Measurements from ENCODE around the gene PGA3.
"Not testable (repeated sequence)": the region's sequence is repeated elsewhere in the genome, so short reads cannot be mapped to it uniquely, and the experiment has no call there.

PGA3 gene

DNA sequence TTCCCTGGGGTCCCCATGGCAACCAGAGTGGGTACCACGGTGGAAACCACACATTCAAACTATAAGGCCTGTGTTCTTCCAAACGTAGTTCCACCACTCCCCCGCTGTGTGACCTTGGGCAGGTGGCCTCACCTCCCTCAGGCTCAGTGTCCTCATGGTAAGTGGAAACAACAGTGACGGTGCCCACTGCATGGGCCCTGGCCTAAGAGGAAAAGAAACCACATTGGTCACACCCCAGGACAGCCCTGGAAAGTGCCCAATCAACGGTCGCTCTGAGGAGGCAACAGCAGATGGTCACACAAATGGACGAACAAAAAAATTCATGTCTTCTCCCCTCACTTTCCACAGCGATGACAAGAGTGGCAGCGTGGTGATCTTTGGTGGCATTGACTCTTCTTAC is 44.8 kb downstream of the PGA3 start:
- in situ Hi-C loops (cut with MboI; ENCODE audit: low sequenced_read_pairs), result not testable (repeated sequence)

- in situ Hi-C loops (cut with MboI; ENCODE audit: low sequenced_read_pairs), result not testable (repeated sequence)
Observed at GRCh38 chr11:61249201-61249600, 45.9 kb downstream of the PGA3 start.

DNA sequence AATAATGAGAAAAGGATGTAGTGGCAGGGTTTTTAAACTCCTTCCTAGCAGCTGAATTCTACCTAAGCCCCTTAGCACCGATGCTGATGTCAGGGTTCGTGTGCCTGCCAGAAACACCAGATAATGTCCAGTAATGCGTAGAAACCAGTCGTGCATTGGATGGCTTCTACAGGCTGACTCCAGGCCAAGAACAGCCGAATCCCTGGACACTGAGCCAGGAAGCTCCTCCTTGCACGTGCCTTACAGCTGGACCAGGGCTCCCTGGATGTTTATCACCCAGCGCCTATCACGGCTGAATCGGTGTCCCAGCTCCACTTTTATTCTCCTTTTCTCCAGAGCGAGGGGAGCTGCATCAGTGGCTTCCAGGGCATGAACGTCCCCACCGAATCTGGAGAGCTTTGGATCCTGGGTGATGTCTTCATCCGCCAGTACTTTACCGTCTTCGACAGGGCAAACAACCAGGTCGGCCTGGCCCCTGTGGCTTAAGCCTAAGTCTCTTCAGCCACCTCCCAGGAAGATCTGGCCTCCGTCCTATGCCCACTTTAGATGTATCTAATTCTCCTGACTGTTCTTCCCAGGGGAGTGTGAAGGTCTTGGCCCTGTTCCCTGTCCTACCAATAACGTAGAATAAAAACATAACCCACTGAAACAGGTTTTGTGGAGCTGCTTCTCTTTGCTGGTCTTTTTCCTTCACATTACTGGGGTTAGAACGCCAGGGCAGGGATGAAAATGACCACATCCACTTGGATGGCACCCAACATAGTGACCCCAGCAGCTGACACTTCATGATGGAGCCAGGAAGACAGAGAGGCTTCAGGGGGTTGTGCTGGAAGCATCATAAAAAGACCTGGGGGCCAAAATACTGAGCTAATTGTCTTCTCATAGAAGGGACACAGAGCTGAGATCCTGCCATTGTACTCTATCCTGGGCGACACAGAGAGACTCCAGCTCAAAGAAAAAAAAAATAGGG is 47.8 kb downstream of the PGA3 start:
- in situ Hi-C loops (cut with MboI; ENCODE audit: low sequenced_read_pairs), result not testable (repeated sequence)

GRCh38 chr11:61252332-61252731 is 49.0 kb downstream of the PGA3 start:
- in situ Hi-C loops (cut with MboI; ENCODE audit: low sequenced_read_pairs), result not testable (repeated sequence)

- in situ Hi-C loops (cut with MboI; ENCODE audit: low sequenced_read_pairs), result no loop called here
Observed at GRCh38 chr11:61254403-61255025, 51.2 kb downstream of the PGA3 start.

DNA sequence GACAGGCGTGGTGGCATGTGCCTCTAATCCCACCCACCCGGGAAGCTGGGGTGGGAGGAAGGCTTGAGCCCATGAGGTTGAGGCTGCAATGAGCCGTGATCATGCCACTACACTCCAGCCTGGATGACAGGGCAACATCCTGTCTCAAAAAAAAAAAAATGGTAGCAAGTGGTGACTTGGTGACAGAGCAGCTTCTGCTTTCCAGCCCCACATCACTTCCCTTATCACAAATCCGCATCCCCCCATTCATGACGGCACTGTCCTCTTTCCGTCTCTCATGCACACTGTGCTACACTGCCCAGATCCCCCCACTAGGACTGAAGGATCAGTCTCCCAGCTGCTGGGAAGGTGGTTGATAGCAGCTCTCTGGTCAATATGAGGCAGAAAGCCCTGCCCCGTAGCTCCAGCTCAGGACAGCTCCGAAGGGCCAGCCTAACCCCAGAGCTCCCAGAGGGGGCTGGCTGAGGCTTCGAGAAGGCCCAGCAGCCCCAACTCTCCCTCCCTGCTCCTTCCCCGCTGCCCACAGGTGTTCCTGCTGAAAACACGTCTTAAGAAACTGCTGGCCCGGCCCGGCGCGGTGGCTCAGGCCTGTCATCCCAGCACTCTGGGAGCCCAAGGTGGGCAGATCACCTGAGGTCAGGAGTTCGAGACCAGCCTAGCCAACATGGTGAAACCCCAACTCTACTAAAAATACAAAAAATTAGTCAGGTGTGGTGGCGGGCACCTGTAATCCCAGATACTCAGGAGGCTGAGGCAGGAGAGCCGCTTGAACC is 53.6 kb downstream of the PGA3 start:
- in situ Hi-C loops (cut with MboI; ENCODE audit: low sequenced_read_pairs), result no loop called here

DNA sequence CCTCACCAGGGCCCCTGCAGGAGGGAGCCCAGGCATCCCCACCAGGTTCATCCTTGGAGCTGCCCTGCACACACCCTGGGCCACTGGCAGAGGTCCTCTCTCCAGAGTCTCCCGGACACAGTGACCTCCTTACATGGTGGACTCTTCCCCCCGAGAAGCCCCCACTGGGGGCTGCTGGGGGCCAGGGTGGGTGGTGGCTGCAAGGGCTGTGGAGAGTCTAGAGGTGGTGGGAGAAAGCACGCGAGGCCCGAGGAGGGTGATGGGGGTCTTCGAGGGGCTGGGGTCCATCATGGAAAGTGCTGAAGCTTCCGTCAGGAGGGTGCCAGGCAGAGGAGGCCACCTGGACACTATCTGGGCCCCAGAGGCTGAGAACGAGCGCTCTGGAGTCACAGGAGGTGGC is 55.2 kb downstream of the PGA3 start:
- in situ Hi-C loops (cut with MboI; ENCODE audit: low sequenced_read_pairs), result no loop called here

GRCh38 chr11:61259363-61259762 is 56.0 kb downstream of the PGA3 start:
- in situ Hi-C loops (cut with MboI; ENCODE audit: low sequenced_read_pairs), result no loop called here
